ENCODE data around the gene PAX5. TPM values are rescaled to one million over a fixed set of nuclear protein-coding genes. Genes with fewer than 3 reads are reported as not detected.

The PAX5 gene
- total and polyA plus RNA-seq, 2 donors (not counting 1 experiment from before 2014, with no cell fraction given): not detected

DNA sequence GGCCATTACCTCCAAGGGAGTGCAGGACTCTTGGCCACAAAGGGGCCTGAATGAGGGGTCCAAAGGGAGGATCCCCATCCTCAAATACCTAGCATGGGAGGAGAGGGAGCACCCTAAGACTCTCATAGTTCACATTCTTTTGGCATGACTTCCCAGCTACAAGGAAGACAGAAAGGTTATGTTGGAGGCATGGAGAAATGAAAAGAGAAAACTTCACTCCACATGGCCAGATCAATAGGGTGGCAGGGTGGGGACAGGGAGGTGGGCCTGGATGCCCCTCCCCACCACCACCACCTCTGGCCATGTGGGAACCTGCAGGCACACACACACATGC lies 97.6 kb downstream of the PAX5 start:
- Histone ChIP-seq H3K4me2 (ENCODE audit: extremely low read depth, insufficient read depth, low read length) (no peak overlapping the region), H3K9ac (ENCODE audit: insufficient read depth, low read length) (no peak overlapping the region), H2AFZ (ENCODE audit: low read length) (no peak overlapping the region), H3K79me2 (ENCODE audit: control insufficient read depth, insufficient read depth, low read length) (no peaks in the 10 kb centered on the region), H3K4me1 (ENCODE audit: control insufficient read depth, extremely low read depth, insufficient read depth, low read length) (no peaks in the 10 kb centered on the region), H3K4me3 (replicated peaks in 1 of 4; ENCODE audit: control extremely low read depth in 1 of 4, insufficient read depth in 1 of 4, low read depth in 3 of 4, low read length in 4 of 4) (no peak overlapping the region), H3K9me3 (ENCODE audit: control insufficient read depth, insufficient read depth, low read depth, low read length) (no peaks in the 10 kb centered on the region), H3K36me3 (ENCODE audit: control insufficient read depth, insufficient read depth, low read length) (no peaks in the 10 kb centered on the region), H4K20me1 (ENCODE audit: control insufficient read depth, extremely low read depth, insufficient read depth, low read length) (no peaks in the 10 kb centered on the region), H3K27me3 (ENCODE audit: control insufficient read depth, insufficient read depth, low read length) (no peaks in the 10 kb centered on the region), H3K27ac (ENCODE audit: insufficient read depth, low read length) (no peak overlapping the region)
- TF ChIP-seq EZH2 (IDR thresholded peaks at IDR 0.05; ENCODE audit: low read length, missing control alignments) (no peak), CTCF (conservative IDR thresholded peaks at IDR 0.05 in 1 of 2, IDR thresholded peaks at IDR 0.05 in 1 of 2; ENCODE audit: low read depth in 1 of 2, low read length in 2 of 2) (no peak)
- no peak for DNase-seq (ENCODE audit: low read depth in 2 of 2)

DNA sequence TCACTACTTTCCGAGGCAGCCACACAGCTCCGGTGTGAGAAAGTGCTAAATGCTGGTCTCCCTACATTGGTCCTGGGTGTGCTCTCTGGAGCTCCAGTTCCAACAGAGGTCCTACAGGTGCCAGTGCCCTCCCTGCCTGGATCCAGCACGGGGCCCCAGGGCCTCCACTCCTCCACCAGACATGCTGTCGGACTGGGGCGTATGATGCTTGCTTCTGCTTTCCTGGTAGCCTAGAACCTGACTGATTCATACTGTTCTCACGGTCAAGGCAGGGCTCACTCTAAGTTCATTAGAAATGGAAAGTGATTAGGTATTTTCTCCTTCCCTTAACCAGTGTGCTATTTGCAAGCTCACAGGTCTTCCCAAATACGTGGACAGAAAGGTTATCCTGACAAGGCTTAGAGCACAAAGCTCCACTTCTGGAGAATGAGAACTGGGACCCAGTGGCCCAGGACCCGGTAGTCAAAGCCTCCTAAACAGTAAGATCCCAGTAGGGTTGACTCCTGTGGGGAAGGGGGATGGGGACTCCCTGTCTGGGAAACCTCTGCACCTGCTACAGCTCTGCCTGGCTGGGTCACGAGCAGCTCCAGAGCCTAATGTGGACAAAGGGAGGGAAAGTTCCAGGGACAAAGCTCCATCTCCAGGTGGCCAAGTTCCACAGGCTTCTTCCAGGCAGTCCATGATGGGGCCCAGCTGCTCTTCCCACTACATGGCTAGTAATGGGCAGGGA lies 98.1 kb downstream of the PAX5 start:
- Histone ChIP-seq H2AFZ (ENCODE audit: low read length) (no peak overlapping the region), H3K79me2 (ENCODE audit: control insufficient read depth, insufficient read depth, low read length) (no peaks in the 10 kb centered on the region), H3K9me3 (ENCODE audit: control insufficient read depth, insufficient read depth, low read depth, low read length) (no peaks in the 10 kb centered on the region), H3K27ac (ENCODE audit: insufficient read depth, low read length) (no peak overlapping the region), H3K36me3 (ENCODE audit: control insufficient read depth, insufficient read depth, low read length) (no peaks in the 10 kb centered on the region), H3K4me2 (ENCODE audit: extremely low read depth, insufficient read depth, low read length) (no peak overlapping the region), H3K4me3 (replicated peaks in 1 of 4; ENCODE audit: control extremely low read depth in 1 of 4, insufficient read depth in 1 of 4, low read depth in 3 of 4, low read length in 4 of 4) (no peak overlapping the region), H3K27me3 (ENCODE audit: control insufficient read depth, insufficient read depth, low read length) (no peaks in the 10 kb centered on the region), H3K9ac (ENCODE audit: insufficient read depth, low read length) (no peak overlapping the region), H3K4me1 (ENCODE audit: control insufficient read depth, extremely low read depth, insufficient read depth, low read length) (no peaks in the 10 kb centered on the region), H4K20me1 (ENCODE audit: control insufficient read depth, extremely low read depth, insufficient read depth, low read length) (no peaks in the 10 kb centered on the region)
- no peak for DNase-seq (ENCODE audit: low read depth in 2 of 2)
- TF ChIP-seq CTCF (conservative IDR thresholded peaks at IDR 0.05 in 1 of 2, IDR thresholded peaks at IDR 0.05 in 1 of 2; ENCODE audit: low read depth in 1 of 2, low read length in 2 of 2) (no peak), EZH2 (IDR thresholded peaks at IDR 0.05; ENCODE audit: low read length, missing control alignments) (no peak)

- no peak overlapping the region for H3K4me2 ChIP-seq (ENCODE audit: extremely low read depth, insufficient read depth, low read length)
- no peak for TF ChIP-seq CTCF (conservative IDR thresholded peaks at IDR 0.05 in 1 of 2, IDR thresholded peaks at IDR 0.05 in 1 of 2; ENCODE audit: low read depth in 1 of 2, low read length in 2 of 2)
- no peak for TF ChIP-seq EZH2 (IDR thresholded peaks at IDR 0.05; ENCODE audit: low read length, missing control alignments)
- H3K9ac ChIP-seq (ENCODE audit: insufficient read depth, low read length): no peak overlapping the region
Observed at GRCh38 chr9:36935332-36935731, 98.7 kb downstream of the PAX5 start.

More at GRCh38 chr9:36935332-36935731, 98.7 kb downstream of the PAX5 start:
- no peak for DNase-seq (ENCODE audit: low read depth in 2 of 2)
- Histone ChIP-seq H3K9me3 (ENCODE audit: control insufficient read depth, insufficient read depth, low read depth, low read length) (no peaks in the 10 kb centered on the region), H4K20me1 (ENCODE audit: control insufficient read depth, extremely low read depth, insufficient read depth, low read length) (no peaks in the 10 kb centered on the region), H3K4me3 (replicated peaks in 1 of 4; ENCODE audit: control extremely low read depth in 1 of 4, insufficient read depth in 1 of 4, low read depth in 3 of 4, low read length in 4 of 4) (no peak overlapping the region), H3K79me2 (ENCODE audit: control insufficient read depth, insufficient read depth, low read length) (no peaks in the 10 kb centered on the region), H3K36me3 (ENCODE audit: control insufficient read depth, insufficient read depth, low read length) (no peaks in the 10 kb centered on the region), H3K4me1 (ENCODE audit: control insufficient read depth, extremely low read depth, insufficient read depth, low read length) (no peaks in the 10 kb centered on the region), H3K27me3 (ENCODE audit: control insufficient read depth, insufficient read depth, low read length) (no peaks in the 10 kb centered on the region), H2AFZ (ENCODE audit: low read length) (no peak overlapping the region), H3K27ac (ENCODE audit: insufficient read depth, low read length) (no peak overlapping the region)
